Retinal pigment epithelial cell (primary cell): ENCODE measurements around the gene IL1RAP.

ENCODE experiments used
- DNase-seq: peaks from one replicate; pipeline ENCODE4 v3.0.0-alpha.2; 2010; ENCODE audit warnings: low read depth
- H3K4me3 ChIP-seq: 2 replicates; pipeline ENCODE4 v1.5.1; 2011; ENCODE audit warnings: mild to moderate bottlenecking, low read length, control low read depth, moderate library complexity
- TF ChIP-seq, protein P1 (sequence below): conservative IDR thresholded peaks from 2 replicates; pipeline ENCODE4 v1.5.1; 2011; ENCODE audit warnings: low read depth, low read length, control low read depth, inconsistent platforms

IL1RAP gene

DNA sequence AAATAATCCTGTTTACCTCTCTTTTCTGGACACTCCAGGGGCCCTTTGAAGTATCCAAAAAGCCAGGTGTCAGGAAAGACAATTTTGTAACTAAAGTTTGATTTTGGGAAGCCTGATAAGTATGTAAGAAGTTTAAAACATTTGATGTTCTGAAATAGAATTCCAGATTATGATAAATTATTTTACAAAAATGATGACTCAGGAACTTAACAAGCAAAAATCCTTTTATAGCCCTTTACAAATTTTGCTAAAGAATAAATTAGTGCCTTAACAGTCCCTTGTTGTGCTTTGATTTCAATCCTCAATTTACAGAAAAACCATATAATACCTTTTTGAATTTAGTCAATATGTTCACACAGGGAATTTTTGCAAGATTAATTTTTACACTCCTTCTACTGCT is 38.1 kb downstream of the IL1RAP start:
- DNase-seq: no peak
- no peak overlapping the region for H3K4me3 ChIP-seq
- TF ChIP-seq, protein P1, sequence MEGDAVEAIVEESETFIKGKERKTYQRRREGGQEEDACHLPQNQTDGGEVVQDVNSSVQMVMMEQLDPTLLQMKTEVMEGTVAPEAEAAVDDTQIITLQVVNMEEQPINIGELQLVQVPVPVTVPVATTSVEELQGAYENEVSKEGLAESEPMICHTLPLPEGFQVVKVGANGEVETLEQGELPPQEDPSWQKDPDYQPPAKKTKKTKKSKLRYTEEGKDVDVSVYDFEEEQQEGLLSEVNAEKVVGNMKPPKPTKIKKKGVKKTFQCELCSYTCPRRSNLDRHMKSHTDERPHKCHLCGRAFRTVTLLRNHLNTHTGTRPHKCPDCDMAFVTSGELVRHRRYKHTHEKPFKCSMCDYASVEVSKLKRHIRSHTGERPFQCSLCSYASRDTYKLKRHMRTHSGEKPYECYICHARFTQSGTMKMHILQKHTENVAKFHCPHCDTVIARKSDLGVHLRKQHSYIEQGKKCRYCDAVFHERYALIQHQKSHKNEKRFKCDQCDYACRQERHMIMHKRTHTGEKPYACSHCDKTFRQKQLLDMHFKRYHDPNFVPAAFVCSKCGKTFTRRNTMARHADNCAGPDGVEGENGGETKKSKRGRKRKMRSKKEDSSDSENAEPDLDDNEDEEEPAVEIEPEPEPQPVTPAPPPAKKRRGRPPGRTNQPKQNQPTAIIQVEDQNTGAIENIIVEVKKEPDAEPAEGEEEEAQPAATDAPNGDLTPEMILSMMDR: no peak

DNA sequence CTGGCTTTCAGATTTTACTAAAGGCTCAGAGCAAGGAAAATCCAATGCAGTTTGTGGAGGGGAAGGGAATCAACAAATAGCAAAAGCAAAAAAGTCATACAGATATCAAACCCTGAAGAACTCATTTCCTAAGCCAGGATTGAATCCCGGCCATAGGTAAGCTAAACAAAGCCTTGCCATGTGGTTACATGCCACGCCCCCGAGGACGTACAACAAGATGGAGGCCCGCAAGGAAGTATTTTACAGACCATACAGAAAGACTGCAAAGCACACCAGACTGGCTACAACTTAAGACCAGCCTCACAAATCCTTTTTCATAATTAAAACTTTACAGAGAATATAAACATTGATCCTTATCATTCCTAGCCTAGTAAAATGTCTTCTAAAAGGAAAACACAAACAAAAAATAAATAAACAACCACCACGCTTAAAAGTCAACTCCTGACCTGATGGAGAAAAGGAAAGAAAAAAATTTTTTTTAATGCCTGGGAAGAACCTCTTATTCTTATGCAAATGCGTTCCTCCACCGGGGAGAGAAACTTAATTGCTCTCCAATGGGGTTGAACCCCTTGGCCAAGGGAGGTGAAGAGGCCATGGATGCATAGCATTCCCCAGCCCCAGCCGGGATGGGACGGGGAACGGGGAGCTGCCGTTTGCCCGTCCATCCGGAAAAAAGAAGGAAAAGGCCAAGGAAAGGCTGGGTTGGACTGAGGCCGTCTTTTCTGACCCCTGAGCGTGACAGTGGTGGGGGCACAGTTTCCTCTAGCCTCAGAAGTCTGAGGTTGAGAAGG is 39.3 kb downstream of the IL1RAP start:
- no peak overlapping the region for H3K4me3 ChIP-seq
- DNase-seq: no peak
- TF ChIP-seq, protein P1: no peak

DNA sequence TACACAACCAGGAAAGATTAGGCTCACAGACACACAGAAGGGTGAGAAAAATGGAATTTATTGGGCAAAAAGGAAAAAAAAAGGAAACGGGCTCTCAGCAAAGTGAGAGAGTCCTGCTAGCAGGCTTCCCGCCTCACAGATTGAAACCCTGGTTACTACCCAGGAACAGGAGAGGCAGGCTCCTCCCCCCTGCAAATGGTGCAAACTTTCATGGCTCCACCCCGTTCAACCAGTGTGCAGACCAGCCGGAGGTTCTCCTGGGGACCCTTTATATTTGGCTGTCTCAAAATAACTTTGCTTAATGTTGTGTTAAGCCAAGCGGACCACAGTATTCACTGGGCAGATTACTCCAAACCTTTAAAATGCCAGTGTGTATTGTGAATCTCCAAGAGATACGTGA is 40.3 kb downstream of the IL1RAP start:
- no peak for DNase-seq
- TF ChIP-seq, protein P1: no peak
- H3K4me3 ChIP-seq: no peak overlapping the region

DNA sequence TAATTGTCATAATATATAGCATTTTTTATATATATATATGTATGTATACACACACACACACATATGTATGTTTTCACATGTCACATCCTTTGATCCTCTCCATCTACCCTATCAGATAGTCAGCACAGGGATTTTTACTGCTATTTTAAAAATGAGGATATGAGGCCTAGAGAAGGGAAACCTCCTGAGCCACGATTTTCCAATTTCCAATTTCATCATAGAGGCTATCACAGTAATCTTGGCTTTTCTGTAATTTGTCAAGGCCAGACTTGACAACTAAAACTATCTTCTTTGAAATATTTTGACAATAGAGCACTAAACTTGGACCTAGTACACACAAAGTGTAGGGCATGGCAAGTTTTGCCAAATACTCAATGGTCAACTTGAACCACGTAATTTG is 42.5 kb downstream of the IL1RAP start:
- TF ChIP-seq, protein P1: no peak
- H3K4me3 ChIP-seq: no peak overlapping the region
- DNase-seq: no peak

DNA sequence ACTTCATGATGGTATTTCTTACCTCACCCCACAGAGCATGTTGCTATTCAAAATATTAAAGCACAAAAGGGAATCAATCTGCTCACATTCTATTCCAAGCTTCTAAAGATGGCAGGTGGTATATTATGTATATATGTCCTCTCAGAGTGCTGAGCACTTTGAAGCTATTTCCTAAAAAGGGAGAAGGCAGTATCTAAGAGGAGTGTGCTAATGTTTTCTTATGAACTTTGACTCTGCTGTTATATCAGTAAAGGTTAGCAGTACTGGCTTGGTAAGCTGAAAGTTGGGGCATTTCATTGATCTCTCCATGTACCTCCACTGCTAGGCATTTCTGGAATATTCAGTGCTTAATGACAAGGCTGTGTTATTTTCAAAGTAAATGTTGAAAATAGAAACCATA is 43.4 kb downstream of the IL1RAP start:
- DNase-seq: no peak
- TF ChIP-seq, protein P1: no peak
- H3K4me3 ChIP-seq: no peak overlapping the region

DNA sequence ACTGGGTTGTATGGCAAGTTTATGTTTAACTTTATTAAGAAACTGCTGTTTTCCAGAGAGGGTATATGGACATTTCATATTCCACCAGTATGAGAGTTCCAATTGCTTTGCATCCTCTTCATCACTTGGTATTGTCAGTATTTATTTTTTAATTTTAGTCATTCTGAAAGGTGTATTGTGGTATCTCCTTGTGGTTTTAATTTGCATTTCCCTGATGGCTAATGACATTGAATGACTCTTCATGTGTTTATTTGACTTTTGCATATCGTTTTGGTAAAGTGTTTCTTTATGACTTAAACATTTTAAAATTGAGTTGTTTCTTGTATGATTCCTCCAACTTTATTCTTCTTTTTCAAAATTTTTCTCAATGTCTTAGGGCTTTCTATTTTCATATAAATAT is 44.4 kb downstream of the IL1RAP start:
- no peak for DNase-seq
- no peak overlapping the region for H3K4me3 ChIP-seq
- TF ChIP-seq, protein P1: no peak

DNA sequence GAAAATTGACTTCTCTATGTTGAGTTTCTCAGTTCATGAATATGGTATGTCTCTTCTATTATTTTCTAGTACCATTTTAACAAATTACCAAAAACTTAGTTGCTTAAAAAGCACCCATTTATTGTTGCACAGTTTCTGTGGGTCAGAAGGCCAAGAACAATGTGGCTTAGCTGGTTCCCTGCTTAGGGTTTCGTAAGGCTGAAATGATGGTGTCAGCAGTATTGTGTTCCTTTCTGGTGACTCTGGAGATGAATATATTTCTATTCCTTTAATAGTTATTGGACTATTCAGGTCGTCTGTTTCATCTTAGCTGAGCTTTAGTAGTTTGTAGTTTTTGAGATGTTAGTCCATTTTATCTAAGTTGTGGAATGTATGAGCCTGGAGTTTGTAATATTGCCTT is 44.9 kb downstream of the IL1RAP start:
- H3K4me3 ChIP-seq: no peak overlapping the region
- no peak for DNase-seq
- TF ChIP-seq, protein P1: no peak
